Measurements from ENCODE around the gene FANCI. TPM values are rescaled to one million over a fixed set of nuclear protein-coding genes. Genes with fewer than 3 reads are reported as not detected.

FANCI gene
- total RNA-seq, 1 donor from 2014 or later: 133 TPM

DNA sequence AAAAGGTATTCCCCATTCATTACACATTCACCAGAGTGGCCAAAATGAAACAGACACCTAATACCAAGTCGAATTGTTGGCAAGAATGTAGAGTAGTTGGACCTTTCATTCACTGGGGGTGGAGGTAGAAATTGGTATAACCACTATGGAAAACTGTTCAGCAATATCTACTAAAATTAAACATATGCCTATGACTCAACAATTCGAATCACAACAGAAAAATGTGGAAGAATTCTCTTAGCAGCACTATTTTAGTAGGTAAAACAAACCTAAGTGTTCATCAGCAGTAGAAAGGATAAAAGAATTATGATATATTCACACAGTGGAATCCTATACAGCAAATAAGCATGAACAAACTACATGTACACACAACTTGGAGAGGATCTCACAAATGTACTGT, 60.2 kb downstream of the FANCI start:
- no peak overlapping the region for H3K27ac ChIP-seq
- peaks cover 35% of the 10 kb centered on the region for H3K36me3 Mint-ChIP-seq
- H2AFZ ChIP-seq (replicated peaks): no peak overlapping the region
- no peaks in the 10 kb centered on the region for H3K9me3 ChIP-seq (ENCODE audit: low read depth)
- peaks cover 3% of the 10 kb centered on the region for H3K36me3 ChIP-seq
- TF ChIP-seq EZH2phosphoT487 (IDR thresholded peaks at IDR 0.05) (no peak), EZH2 (IDR thresholded peaks at IDR 0.05) (no peak)
- TF ChIP-seq, protein P1, sequence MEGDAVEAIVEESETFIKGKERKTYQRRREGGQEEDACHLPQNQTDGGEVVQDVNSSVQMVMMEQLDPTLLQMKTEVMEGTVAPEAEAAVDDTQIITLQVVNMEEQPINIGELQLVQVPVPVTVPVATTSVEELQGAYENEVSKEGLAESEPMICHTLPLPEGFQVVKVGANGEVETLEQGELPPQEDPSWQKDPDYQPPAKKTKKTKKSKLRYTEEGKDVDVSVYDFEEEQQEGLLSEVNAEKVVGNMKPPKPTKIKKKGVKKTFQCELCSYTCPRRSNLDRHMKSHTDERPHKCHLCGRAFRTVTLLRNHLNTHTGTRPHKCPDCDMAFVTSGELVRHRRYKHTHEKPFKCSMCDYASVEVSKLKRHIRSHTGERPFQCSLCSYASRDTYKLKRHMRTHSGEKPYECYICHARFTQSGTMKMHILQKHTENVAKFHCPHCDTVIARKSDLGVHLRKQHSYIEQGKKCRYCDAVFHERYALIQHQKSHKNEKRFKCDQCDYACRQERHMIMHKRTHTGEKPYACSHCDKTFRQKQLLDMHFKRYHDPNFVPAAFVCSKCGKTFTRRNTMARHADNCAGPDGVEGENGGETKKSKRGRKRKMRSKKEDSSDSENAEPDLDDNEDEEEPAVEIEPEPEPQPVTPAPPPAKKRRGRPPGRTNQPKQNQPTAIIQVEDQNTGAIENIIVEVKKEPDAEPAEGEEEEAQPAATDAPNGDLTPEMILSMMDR (IDR thresholded peaks at IDR 0.05): no peak
- no peaks in the 10 kb centered on the region for H3K27me3 ChIP-seq
- no peaks in the 10 kb centered on the region for H3K9me3 Mint-ChIP-seq
- H4K20me1 ChIP-seq (ENCODE audit: low read depth): no peaks in the 10 kb centered on the region
- H3K4me1 Mint-ChIP-seq: no peaks in the 10 kb centered on the region
- H3K79me2 ChIP-seq (ENCODE audit: low read depth): no peaks in the 10 kb centered on the region
- no peak overlapping the region for H3K4me3 Mint-ChIP-seq
- H3K4me3 ChIP-seq: no peak overlapping the region
- H3K27me3 Mint-ChIP-seq (ENCODE audit: insufficient read depth, low read depth): no peaks in the 10 kb centered on the region
- H3K27ac Mint-ChIP-seq: no peak overlapping the region
- no peak overlapping the region for H3K9ac ChIP-seq
- H3F3A ChIP-seq (ENCODE audit: low read depth): no peaks in the 10 kb centered on the region
- H3K4me1 ChIP-seq: no peaks in the 10 kb centered on the region
- no peak for DNase-seq (ENCODE audit: low spot score)
- H3K4me2 ChIP-seq: no peak overlapping the region

DNA sequence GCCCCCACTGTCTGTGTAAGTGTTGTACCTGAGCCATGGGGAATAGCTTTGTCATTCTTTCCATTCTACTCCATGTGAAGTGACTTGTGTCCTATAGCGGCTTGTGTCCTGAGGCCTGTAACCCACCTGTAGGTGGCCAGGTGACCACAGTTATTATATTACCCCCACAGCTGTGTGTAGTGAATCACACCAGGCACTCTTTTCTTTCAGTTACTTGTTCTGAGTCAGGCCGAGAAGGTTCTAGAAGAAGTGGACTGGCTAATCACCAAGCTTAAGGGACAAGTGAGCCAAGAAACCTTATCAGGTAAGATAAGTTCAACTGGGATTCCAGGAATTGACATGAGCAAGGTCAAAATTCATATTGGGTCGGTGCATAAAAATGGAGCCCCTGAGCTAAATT, 61.6 kb downstream of the FANCI start:
- DNase-seq (ENCODE audit: low spot score): no peak
- Mint-ChIP-seq H3K27ac (no peak overlapping the region), H3K4me1 (no peaks in the 10 kb centered on the region), H3K36me3 (peaks cover 36% of the 10 kb centered on the region), H3K27me3 (ENCODE audit: insufficient read depth, low read depth) (no peaks in the 10 kb centered on the region), H3K4me3 (no peak overlapping the region), H3K9me3 (no peaks in the 10 kb centered on the region)
- Histone ChIP-seq H3K4me2 (no peak overlapping the region), H3K4me3 (no peak overlapping the region), H2AFZ (replicated peaks) (no peak overlapping the region), H4K20me1 (ENCODE audit: low read depth) (no peaks in the 10 kb centered on the region), H3F3A (ENCODE audit: low read depth) (no peaks in the 10 kb centered on the region), H3K9ac (no peak overlapping the region), H3K9me3 (ENCODE audit: low read depth) (no peaks in the 10 kb centered on the region), H3K4me1 (no peaks in the 10 kb centered on the region), H3K36me3 (peaks cover 3% of the 10 kb centered on the region), H3K27ac (no peak overlapping the region), H3K27me3 (no peaks in the 10 kb centered on the region), H3K79me2 (ENCODE audit: low read depth) (no peaks in the 10 kb centered on the region)
- TF ChIP-seq, protein P1 (IDR thresholded peaks at IDR 0.05): no peak
- TF ChIP-seq EZH2phosphoT487 (IDR thresholded peaks at IDR 0.05) (no peak), EZH2 (IDR thresholded peaks at IDR 0.05) (no peak)

DNA sequence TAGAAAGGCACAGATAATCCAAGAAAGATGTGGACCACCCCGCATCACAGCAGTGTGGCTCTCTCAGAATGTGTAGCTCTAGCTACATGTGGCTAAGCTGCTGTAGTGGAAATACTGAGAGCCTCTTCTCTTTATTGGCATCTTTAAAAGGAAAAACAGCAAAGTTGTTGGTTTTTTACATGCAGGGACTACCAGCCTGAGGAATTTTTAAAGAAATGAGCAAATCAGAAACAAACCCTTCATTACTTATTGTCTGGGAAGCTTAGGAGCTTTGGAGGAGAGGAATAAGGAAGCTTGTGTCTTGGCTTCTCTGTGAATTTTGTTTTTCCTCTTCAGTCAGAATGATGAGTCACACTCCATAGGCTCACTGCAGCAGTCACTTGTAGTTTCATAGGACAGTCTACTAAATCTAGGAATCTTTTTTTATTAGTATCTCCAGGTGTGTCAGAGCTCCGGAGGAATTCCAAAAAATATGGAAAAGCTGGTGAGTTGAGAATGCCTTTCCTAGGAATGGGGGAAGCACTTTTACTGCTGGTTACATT, 63.3 kb downstream of the FANCI start:
- Histone ChIP-seq H3K36me3 (peaks cover 3% of the 10 kb centered on the region), H2AFZ (replicated peaks) (no peak overlapping the region), H3K4me3 (no peak overlapping the region), H3F3A (ENCODE audit: low read depth) (peaks cover 3% of the 10 kb centered on the region), H3K4me2 (no peak overlapping the region), H3K9ac (no peak overlapping the region), H4K20me1 (ENCODE audit: low read depth) (no peaks in the 10 kb centered on the region), H3K27ac (no peak overlapping the region), H3K27me3 (no peaks in the 10 kb centered on the region), H3K79me2 (ENCODE audit: low read depth) (no peaks in the 10 kb centered on the region), H3K4me1 (no peaks in the 10 kb centered on the region), H3K9me3 (ENCODE audit: low read depth) (no peaks in the 10 kb centered on the region)
- Mint-ChIP-seq H3K36me3 (peaks cover 36% of the 10 kb centered on the region), H3K27me3 (ENCODE audit: insufficient read depth, low read depth) (no peaks in the 10 kb centered on the region), H3K4me1 (no peaks in the 10 kb centered on the region), H3K9me3 (no peaks in the 10 kb centered on the region), H3K27ac (no peak overlapping the region), H3K4me3 (no peak overlapping the region)
- no peak for TF ChIP-seq EZH2phosphoT487 (IDR thresholded peaks at IDR 0.05)
- no peak for DNase-seq (ENCODE audit: low spot score)

DNA sequence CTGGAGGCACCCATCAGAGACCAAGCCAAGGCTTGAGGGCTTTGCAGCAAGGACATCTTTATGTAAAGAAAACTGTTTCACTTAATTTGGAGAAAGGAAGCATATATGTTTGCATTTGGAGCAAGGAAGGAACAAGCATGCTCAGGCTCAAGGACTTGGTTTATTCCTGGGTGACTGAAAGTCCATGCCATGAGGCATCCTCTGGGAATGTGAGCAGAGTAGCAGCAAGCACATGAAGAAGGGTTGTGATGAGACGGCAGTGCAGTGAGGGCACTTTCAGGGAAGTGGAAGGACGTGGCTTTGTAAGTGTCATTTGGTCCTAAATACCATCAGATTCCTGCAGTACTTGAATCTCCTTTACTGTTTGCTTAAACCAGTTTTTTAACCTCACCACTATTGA, 64.0 kb downstream of the FANCI start:
- peaks cover 37% of the 10 kb centered on the region for H3K36me3 Mint-ChIP-seq
- no peak overlapping the region for H3K4me3 ChIP-seq
- H3K36me3 ChIP-seq: peaks cover 3% of the 10 kb centered on the region
- no peaks in the 10 kb centered on the region for H3K79me2 ChIP-seq (ENCODE audit: low read depth)
- no peaks in the 10 kb centered on the region for H3K4me1 ChIP-seq
- H3K9me3 ChIP-seq (ENCODE audit: low read depth): no peaks in the 10 kb centered on the region
- peaks cover 3% of the 10 kb centered on the region for H3F3A ChIP-seq (ENCODE audit: low read depth)
- H3K4me2 ChIP-seq: no peak overlapping the region
- no peak overlapping the region for H3K27ac ChIP-seq
- TF ChIP-seq EZH2phosphoT487 (IDR thresholded peaks at IDR 0.05) (no peak), EZH2 (IDR thresholded peaks at IDR 0.05) (no peak)
- TF ChIP-seq, protein P1 (IDR thresholded peaks at IDR 0.05): no peak
- no peak overlapping the region for H2AFZ ChIP-seq (replicated peaks)
- H3K27me3 ChIP-seq: no peaks in the 10 kb centered on the region
- no peak overlapping the region for H3K4me3 Mint-ChIP-seq
- peaks cover 1% of the 10 kb centered on the region for H3K27me3 Mint-ChIP-seq (ENCODE audit: insufficient read depth, low read depth)
- H3K9ac ChIP-seq: no peak overlapping the region
- no peaks in the 10 kb centered on the region for H3K9me3 Mint-ChIP-seq
- no peak overlapping the region for H3K27ac Mint-ChIP-seq
- no peaks in the 10 kb centered on the region for H4K20me1 ChIP-seq (ENCODE audit: low read depth)
- no peak for DNase-seq (ENCODE audit: low spot score)
- H3K4me1 Mint-ChIP-seq: no peaks in the 10 kb centered on the region

Measured in neural progenitor cell (in vitro differentiated cells).